Thoracic aorta (tissue), 2 donors: ENCODE results near the gene ATP1B2. TPM values are rescaled to one million over a fixed set of nuclear protein-coding genes. Genes with fewer than 3 reads are reported as not detected.

ENCODE experiments used
- ATAC-seq: fragments of 150-250 bp; one replicate; pipeline ENCODE4 v1.8.0; 2017; ENCODE audit warnings: low read depth; ENCODE audit not compliant: insufficient number of reproducible peaks, low FRiP score
- DNase-seq: peaks from one replicate; pipeline ENCODE4 v3.0.0-alpha.2; 2020; ENCODE audit warnings: low spot score
- H3K27ac ChIP-seq, 2 donors: fragments of 200-600 bp; sonication (generic); 1 replicate in 1 of 2; 2 replicates in 1 of 2; pipeline ENCODE4 v1.5.1; 2016; ENCODE audit warnings: mild to moderate bottlenecking in 2 of 2, moderate library complexity in 2 of 2
- H3K27me3 ChIP-seq: fragments of 200-600 bp; sonication (generic); replicated peaks from 2 replicates; pipeline ENCODE4 v1.6.0; 2016; ENCODE audit warnings: mild to moderate bottlenecking; ENCODE audit not compliant: insufficient read depth
- H3K36me3 ChIP-seq: fragments of 200-600 bp; sonication (generic); one replicate; pipeline ENCODE4 v1.5.1; 2016
- H3K4me1 ChIP-seq, 2 donors: fragments of 200-600 bp; sonication (generic); 1 replicate in 1 of 2; 2 replicates in 1 of 2; pipeline versions ENCODE4 v1.5.1 to v1.6.0; 2016; ENCODE audit warnings: low read depth in 2 of 2, mild to moderate bottlenecking in 1 of 2; ENCODE audit not compliant: control insufficient read depth in 1 of 2
- H3K4me3 ChIP-seq: fragments of 200-600 bp; sonication (generic); 2 replicates; pipeline ENCODE4 v1.5.1; 2016; ENCODE audit warnings: mild to moderate bottlenecking
- H3K9me3 ChIP-seq: fragments of 200-600 bp; sonication (generic); 2 replicates; pipeline ENCODE4 v1.5.1; 2016
- total RNA-seq, 2 donors: library from RNA; depleted of rRNA; stranded (reverse); fragments of >200 nt; gene quantifications; one replicate each; pipeline versions ENCODE4 v1.1.0 to v1.2.3, GENCODE V29; 2016
- TF ChIP-seq, protein P1 (sequence below): fragments of 200-600 bp; sonication (generic); IDR thresholded peaks from one replicate; pipeline ENCODE4 v1.5.1; 2019; ENCODE audit warnings: antibody characterized with exemption

The ATP1B2 gene
- total RNA-seq, 2 donors from 2014 or later, result 1.1 to 1.4 TPM

DNA sequence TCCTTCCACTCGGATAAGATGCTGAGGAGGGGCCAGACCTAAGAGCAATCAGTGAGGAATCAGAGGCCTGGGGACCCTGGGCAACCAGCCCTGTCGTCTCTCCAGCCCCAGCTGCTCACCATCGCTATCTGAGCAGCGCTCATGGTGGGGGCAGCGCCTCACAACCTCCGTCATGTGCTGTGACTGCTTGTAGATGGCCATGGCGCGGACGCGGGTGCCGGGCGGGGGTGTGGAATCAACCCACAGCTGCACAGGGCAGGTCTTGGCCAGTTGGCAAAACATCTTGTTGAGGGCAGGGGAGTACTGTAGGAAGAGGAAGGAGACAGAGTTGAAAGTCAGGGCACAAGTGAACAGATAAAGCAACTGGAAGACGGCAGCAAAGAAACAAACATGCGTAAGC lies 24.2 kb downstream of the ATP1B2 start:
- Histone ChIP-seq H3K36me3 (peaks cover 49% of the 10 kb centered on the region), H3K4me3 (no peak overlapping the region), H3K9me3 (peaks cover 7% of the 10 kb centered on the region), H3K4me1 (no peaks in the 10 kb centered on the region), H3K27me3 (no peaks in the 10 kb centered on the region), H3K27ac (no peak overlapping the region)
- ATAC-seq, result no peak
- TF ChIP-seq, protein P1, sequence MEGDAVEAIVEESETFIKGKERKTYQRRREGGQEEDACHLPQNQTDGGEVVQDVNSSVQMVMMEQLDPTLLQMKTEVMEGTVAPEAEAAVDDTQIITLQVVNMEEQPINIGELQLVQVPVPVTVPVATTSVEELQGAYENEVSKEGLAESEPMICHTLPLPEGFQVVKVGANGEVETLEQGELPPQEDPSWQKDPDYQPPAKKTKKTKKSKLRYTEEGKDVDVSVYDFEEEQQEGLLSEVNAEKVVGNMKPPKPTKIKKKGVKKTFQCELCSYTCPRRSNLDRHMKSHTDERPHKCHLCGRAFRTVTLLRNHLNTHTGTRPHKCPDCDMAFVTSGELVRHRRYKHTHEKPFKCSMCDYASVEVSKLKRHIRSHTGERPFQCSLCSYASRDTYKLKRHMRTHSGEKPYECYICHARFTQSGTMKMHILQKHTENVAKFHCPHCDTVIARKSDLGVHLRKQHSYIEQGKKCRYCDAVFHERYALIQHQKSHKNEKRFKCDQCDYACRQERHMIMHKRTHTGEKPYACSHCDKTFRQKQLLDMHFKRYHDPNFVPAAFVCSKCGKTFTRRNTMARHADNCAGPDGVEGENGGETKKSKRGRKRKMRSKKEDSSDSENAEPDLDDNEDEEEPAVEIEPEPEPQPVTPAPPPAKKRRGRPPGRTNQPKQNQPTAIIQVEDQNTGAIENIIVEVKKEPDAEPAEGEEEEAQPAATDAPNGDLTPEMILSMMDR, result no peak
- no peak for DNase-seq

DNA sequence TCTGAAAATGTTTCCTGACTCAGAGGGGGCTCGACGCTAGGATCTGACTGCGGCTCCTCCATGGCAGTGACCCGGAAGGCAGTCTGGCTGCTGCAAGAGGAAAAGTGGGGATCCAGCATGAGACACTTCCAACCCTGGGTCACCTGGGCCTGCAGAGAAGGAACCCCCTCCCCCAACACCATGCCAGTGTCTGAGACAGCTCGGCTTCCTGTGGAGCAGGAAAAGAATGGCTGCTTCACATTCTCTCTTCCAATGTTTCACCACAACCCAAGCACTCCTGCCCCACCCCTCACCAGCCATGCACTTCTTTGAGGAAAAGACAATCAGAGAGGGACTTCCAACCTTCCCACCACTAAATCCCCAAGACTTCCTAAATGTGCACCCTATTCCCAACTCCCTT lies 25.8 kb downstream of the ATP1B2 start:
- no peak for ATAC-seq

DNA sequence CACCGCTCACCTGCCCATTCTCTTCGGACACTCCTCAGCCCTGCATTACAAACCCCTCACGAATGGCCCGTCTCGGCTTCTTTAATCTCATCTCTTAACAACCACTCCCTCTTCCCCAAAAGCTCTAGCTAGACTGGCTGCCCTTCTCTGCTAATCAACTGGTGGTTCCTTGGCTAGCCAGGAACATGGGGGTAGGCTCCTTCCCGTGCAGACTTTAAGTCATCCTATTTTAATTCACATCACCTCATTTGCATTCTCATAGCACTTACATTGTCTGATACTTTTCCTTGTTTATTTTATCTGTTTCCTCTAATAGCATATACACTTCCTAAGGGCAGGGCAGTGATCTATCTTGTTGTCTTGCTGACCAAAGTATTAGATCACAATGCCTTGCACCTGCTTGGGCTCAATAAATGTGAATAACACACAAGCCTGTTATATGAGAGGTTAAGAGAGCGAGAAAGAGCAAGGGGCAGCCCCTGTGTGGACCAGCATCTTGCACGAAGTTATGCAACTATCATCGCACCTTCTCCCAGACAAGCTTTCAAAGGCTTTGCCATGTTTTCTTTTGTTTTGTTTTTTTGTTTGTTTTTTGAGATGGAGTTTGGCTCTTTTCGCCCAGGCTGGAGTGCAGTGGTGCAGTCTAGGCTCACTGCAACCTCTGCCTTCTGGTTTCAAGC lies 26.8 kb downstream of the ATP1B2 start:
- no peak overlapping the region for H3K27ac ChIP-seq
- ATAC-seq (no peak), DNase-seq (no peak)
- no peaks in the 10 kb centered on the region for H3K27me3 ChIP-seq
- no peaks in the 10 kb centered on the region for H3K4me1 ChIP-seq
- peaks cover 7% of the 10 kb centered on the region for H3K9me3 ChIP-seq
- H3K36me3 ChIP-seq, result peaks cover 30% of the 10 kb centered on the region
- H3K4me3 ChIP-seq, result no peak overlapping the region
- TF ChIP-seq, protein P1, result no peak

More for the DNA sequence above, 25.8 kb downstream of the ATP1B2 start:
- no peak overlapping the region for H3K27ac ChIP-seq
- peaks cover 7% of the 10 kb centered on the region for H3K9me3 ChIP-seq
- H3K4me1 ChIP-seq, result no peaks in the 10 kb centered on the region
- no peak for DNase-seq
- H3K27me3 ChIP-seq, result no peaks in the 10 kb centered on the region
- H3K4me3 ChIP-seq, result no peak overlapping the region
- peaks cover 36% of the 10 kb centered on the region for H3K36me3 ChIP-seq
- TF ChIP-seq, protein P1, result no peak

DNA sequence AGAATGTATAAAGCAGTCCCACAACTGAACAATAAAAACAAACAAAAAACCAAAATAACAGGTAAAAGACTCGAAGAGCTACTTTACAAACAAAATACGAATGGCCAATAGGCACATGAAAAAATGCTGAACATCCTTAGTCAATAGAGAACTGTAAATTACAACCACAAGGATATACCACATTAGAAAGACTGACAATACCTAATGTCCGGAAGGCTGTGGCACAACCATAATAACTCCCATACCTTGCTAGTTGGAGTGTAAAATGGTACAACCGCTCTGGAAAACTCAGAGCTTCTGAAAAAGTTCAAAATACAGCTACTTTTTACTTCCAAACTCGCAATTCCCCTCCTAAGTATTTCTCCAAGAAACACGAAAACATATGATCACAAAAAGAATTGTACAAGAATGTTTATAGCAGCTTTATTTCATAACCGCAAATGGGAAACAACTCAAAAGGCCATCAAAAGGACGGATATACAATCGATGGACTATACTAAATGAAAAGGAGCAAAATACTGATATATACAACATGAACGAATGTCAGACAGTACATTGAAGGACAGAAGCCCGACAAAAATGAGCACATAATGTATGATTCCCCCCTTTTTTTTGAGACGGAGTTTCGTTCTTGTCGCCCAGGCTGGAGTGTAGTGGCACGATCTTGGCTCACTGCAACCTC lies 34.3 kb downstream of the ATP1B2 start:
- Histone ChIP-seq H3K9me3 (no peaks in the 10 kb centered on the region), H3K27ac (peak overlapping the region; percentile 98 to 99)

More for the DNA sequence above, 34.3 kb downstream of the ATP1B2 start:
- DNase-seq (no peak), ATAC-seq (no peak)
- Histone ChIP-seq H3K4me1 (peaks cover 14 to 23% of the 10 kb centered on the region in 2 donors), H3K27me3 (no peaks in the 10 kb centered on the region), H3K36me3 (no peaks in the 10 kb centered on the region), H3K4me3 (peak overlapping the region; percentile 88)
- TF ChIP-seq, protein P1, result no peak
